ENCODE results near the gene NAGS.
A peak's percentile ranks its signal among the peaks of the same experiment; 100 is the strongest.

The NAGS gene

GRCh38 chr17:44004761-44005526 lies 522 bp downstream of the NAGS start:
- H3K4me3 ChIP-seq (ENCODE audit: low read depth, low read length) = no peak overlapping the region

GRCh38 chr17:44005527-44006271 lies 1.3 kb downstream of the NAGS start:
- TF ChIP-seq CTCF (IDR thresholded peaks at IDR 0.05; ENCODE audit: control insufficient read depth, extremely low read depth, insufficient read depth) = no peak
- no peak for DNase-seq (ENCODE audit: low read depth)
- peak overlapping the region; percentile 61; the same call in 1 of the 2 replicates for H3K4me3 ChIP-seq (ENCODE audit: low read depth, low read length)

More at GRCh38 chr17:44004761-44005526, 522 bp downstream of the NAGS start:
- no peak for DNase-seq (ENCODE audit: low read depth)
- TF ChIP-seq CTCF (IDR thresholded peaks at IDR 0.05; ENCODE audit: control insufficient read depth, extremely low read depth, insufficient read depth) = no peak

GRCh38 chr17:44006272-44006597 lies 1.8 kb downstream of the NAGS start:
- peak overlapping the region; percentile 61 for H3K4me3 ChIP-seq (ENCODE audit: low read depth, low read length)
- no peak for DNase-seq (ENCODE audit: low read depth)
- no peak for TF ChIP-seq CTCF (IDR thresholded peaks at IDR 0.05; ENCODE audit: control insufficient read depth, extremely low read depth, insufficient read depth)

- peak overlapping the region; percentile 61 for H3K4me3 ChIP-seq (ENCODE audit: low read depth, low read length)
- peak; percentile 57 for DNase-seq (ENCODE audit: low read depth)
- TF ChIP-seq CTCF (IDR thresholded peaks at IDR 0.05; ENCODE audit: control insufficient read depth, extremely low read depth, insufficient read depth) = peak; percentile 22; the same call in 1 of the 2 replicates
Observed at GRCh38 chr17:44006598-44007345, 2.4 kb downstream of the NAGS start.

- no peak for DNase-seq (ENCODE audit: low read depth)
- no peak for TF ChIP-seq CTCF (IDR thresholded peaks at IDR 0.05; ENCODE audit: control insufficient read depth, extremely low read depth, insufficient read depth)
Observed at GRCh38 chr17:44007346-44008204, 3.2 kb downstream of the NAGS start.

More at GRCh38 chr17:44007346-44008204, 3.2 kb downstream of the NAGS start:
- peak overlapping the region; percentile 61 for H3K4me3 ChIP-seq (ENCODE audit: low read depth, low read length)
